ENCODE data around the gene KRT76. TPM values are rescaled to one million over a fixed set of nuclear protein-coding genes. Genes with fewer than 3 reads are reported as not detected.

KRT76 gene
- total RNA-seq, 4 donors from 2014 or later = not detected

GRCh38 chr12:52739963-52740362 lies 37.2 kb downstream of the KRT76 start:
- TF ChIP-seq, protein P1, sequence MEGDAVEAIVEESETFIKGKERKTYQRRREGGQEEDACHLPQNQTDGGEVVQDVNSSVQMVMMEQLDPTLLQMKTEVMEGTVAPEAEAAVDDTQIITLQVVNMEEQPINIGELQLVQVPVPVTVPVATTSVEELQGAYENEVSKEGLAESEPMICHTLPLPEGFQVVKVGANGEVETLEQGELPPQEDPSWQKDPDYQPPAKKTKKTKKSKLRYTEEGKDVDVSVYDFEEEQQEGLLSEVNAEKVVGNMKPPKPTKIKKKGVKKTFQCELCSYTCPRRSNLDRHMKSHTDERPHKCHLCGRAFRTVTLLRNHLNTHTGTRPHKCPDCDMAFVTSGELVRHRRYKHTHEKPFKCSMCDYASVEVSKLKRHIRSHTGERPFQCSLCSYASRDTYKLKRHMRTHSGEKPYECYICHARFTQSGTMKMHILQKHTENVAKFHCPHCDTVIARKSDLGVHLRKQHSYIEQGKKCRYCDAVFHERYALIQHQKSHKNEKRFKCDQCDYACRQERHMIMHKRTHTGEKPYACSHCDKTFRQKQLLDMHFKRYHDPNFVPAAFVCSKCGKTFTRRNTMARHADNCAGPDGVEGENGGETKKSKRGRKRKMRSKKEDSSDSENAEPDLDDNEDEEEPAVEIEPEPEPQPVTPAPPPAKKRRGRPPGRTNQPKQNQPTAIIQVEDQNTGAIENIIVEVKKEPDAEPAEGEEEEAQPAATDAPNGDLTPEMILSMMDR (IDR thresholded peaks at IDR 0.05 in 4 of 5, conservative IDR thresholded peaks at IDR 0.05 in 1 of 5) = no peak
- TF ChIP-seq POLR2A (IDR thresholded peaks at IDR 0.05) = no peak
- Histone ChIP-seq H3K36me3 (no peaks in the 10 kb centered on the region), H3K4me1 (no peaks in the 10 kb centered on the region), H3K27me3 (peaks cover 0 to 12% (median 4%) of the 10 kb centered on the region in 3 donors), H3K4me3 (no peak overlapping the region), H3K27ac (no peak overlapping the region), H3K9me3 (no peaks in the 10 kb centered on the region)
- ATAC-seq = no peak
- DNase-seq = no peak
- intact Hi-C loops (cut with DNase I; ENCODE audit: low total_unique reads) = no loop called here
- in situ Hi-C loops (cut with MboI; ENCODE audit: low sequenced_read_pairs in 4 of 4) = no loop called here

DNA sequence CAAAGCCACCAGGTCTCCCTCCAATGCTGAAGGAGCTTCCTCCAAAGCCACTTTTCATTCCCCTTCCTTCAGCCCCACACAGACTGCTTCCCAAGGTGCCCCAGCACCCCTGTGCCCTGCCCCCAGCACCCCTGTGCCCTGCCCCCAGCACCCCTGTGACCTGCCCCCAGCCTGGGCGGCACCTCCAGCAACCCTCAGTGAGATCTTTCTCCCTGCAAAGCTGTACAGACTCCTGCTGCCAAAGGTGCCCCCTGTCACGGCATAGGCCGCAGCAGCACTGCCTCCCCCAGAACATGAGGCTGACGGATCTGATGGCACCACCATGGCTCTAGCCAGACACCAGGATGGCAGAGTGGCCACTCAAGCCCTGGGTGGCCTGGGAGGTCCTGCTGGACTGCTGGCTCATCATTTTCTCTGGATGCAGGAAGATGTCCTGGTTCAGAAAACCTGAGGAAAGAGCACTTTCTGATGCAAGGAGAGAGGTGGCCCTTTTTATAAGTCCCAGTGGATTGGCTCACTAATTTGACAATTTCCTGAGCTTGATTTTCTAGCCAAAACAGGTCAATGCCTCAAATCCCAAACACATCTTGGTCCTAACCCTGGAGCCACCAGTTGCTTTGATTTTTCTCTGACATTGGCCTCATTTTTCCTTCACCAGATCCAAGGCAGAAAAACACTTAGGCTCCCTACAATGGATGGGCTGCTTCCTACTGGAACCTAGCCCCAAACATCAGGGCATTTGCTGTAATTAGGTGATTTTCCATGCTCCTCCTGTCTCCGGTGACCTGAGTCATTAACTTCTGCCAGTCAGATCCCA lies 41.1 kb downstream of the KRT76 start:
- DNase-seq = no peak
- Histone ChIP-seq H3K4me1 (no peaks in the 10 kb centered on the region), H3K27ac (no peak overlapping the region), H3K4me3 (no peak overlapping the region), H3K36me3 (no peaks in the 10 kb centered on the region), H3K9me3 (no peaks in the 10 kb centered on the region), H3K27me3 (peaks cover 0 to 12% (median 5%) of the 10 kb centered on the region in 3 donors)
- intact Hi-C loops (cut with DNase I; ENCODE audit: low total_unique reads) (no loop called here), in situ Hi-C loops (cut with MboI; ENCODE audit: low sequenced_read_pairs in 4 of 4) (no loop called here)
- TF ChIP-seq, protein P1 (IDR thresholded peaks at IDR 0.05 in 4 of 5, conservative IDR thresholded peaks at IDR 0.05 in 1 of 5) = no peak
- TF ChIP-seq POLR2A (IDR thresholded peaks at IDR 0.05) = no peak
- ATAC-seq = no peak

GRCh38 chr12:52735106-52735505 lies 42.0 kb downstream of the KRT76 start:
- Histone ChIP-seq H3K27ac (no peak overlapping the region), H3K4me3 (no peak overlapping the region), H3K27me3 (peaks cover 0 to 12% (median 5%) of the 10 kb centered on the region in 3 donors), H3K4me1 (no peaks in the 10 kb centered on the region), H3K36me3 (no peaks in the 10 kb centered on the region), H3K9me3 (no peaks in the 10 kb centered on the region)
- ATAC-seq = no peak
- in situ Hi-C loops (cut with MboI; ENCODE audit: low sequenced_read_pairs in 4 of 4) (no loop called here), intact Hi-C loops (cut with DNase I; ENCODE audit: low total_unique reads) (no loop called here)
- TF ChIP-seq, protein P1 (IDR thresholded peaks at IDR 0.05 in 4 of 5, conservative IDR thresholded peaks at IDR 0.05 in 1 of 5) = no peak
- no peak for TF ChIP-seq POLR2A (IDR thresholded peaks at IDR 0.05)
- DNase-seq = no peak

- no peaks in the 10 kb centered on the region for H3K9me3 ChIP-seq
- intact Hi-C loops (cut with DNase I; ENCODE audit: low total_unique reads) (no loop called here), in situ Hi-C loops (cut with MboI; ENCODE audit: low sequenced_read_pairs in 4 of 4) (no loop called here)
- no peak for DNase-seq
- TF ChIP-seq, protein P1 (IDR thresholded peaks at IDR 0.05 in 4 of 5, conservative IDR thresholded peaks at IDR 0.05 in 1 of 5) = no peak
- no peak for TF ChIP-seq POLR2A (IDR thresholded peaks at IDR 0.05)
- H3K36me3 ChIP-seq = no peaks in the 10 kb centered on the region
- ATAC-seq = no peak
- peaks cover 0 to 9% (median 5%) of the 10 kb centered on the region in 3 donors for H3K27me3 ChIP-seq
- no peaks in the 10 kb centered on the region for H3K4me1 ChIP-seq
- H3K27ac ChIP-seq = no peak overlapping the region
- no peak overlapping the region for H3K4me3 ChIP-seq
Measured at GRCh38 chr12:52730793-52731192, 46.4 kb downstream of the KRT76 start.

Measured in gastrocnemius medialis (tissue), 4 donors.